ENCODE measurements around the gene LHX2. TPM values are rescaled to one million over a fixed set of nuclear protein-coding genes. Genes with fewer than 3 reads are reported as not detected.
"Not testable (repeated sequence)": the region's sequence is repeated elsewhere in the genome, so short reads cannot be mapped to it uniquely, and the experiment has no call there.

LHX2 gene
- total and polyA plus RNA-seq, 7 donors = not detected

- Histone ChIP-seq H3K36me3 (ENCODE audit: insufficient read depth in 1 of 2, low read depth in 1 of 2) (no peaks in the 10 kb centered on the region), H3K4me1 (no peaks in the 10 kb centered on the region), H3K27me3 (ENCODE audit: insufficient read depth in 3 of 3, low read length in 2 of 3) (peaks cover 0 to 19% (median 3%) of the 10 kb centered on the region in 3 donors), H3K27ac (no peak overlapping the region), H3K4me3 (no peak overlapping the region), H3K9me3 (no peaks in the 10 kb centered on the region)
- TF ChIP-seq, protein P1, sequence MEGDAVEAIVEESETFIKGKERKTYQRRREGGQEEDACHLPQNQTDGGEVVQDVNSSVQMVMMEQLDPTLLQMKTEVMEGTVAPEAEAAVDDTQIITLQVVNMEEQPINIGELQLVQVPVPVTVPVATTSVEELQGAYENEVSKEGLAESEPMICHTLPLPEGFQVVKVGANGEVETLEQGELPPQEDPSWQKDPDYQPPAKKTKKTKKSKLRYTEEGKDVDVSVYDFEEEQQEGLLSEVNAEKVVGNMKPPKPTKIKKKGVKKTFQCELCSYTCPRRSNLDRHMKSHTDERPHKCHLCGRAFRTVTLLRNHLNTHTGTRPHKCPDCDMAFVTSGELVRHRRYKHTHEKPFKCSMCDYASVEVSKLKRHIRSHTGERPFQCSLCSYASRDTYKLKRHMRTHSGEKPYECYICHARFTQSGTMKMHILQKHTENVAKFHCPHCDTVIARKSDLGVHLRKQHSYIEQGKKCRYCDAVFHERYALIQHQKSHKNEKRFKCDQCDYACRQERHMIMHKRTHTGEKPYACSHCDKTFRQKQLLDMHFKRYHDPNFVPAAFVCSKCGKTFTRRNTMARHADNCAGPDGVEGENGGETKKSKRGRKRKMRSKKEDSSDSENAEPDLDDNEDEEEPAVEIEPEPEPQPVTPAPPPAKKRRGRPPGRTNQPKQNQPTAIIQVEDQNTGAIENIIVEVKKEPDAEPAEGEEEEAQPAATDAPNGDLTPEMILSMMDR (IDR thresholded peaks at IDR 0.05) = no peak
- DNase-seq (no peak), ATAC-seq (no peak)
- WGBS, 3 donors = 96 to 97% (median 97%) methylated on average over 8 of the region's 8 CpGs
- intact Hi-C loops (cut with DNase I) = no loop called here
Observed at GRCh38 chr9:123972618-123973017, 39.0 kb upstream of the LHX2 start.

- intact Hi-C loops (cut with DNase I) = loop anchor here in 1 of 2 donors (2.0 kb wide), 1 partner anchor 15 kb away; no protein-coding TSS in a partner anchor
- Histone ChIP-seq H3K36me3 (ENCODE audit: insufficient read depth in 1 of 2, low read depth in 1 of 2) (no peaks in the 10 kb centered on the region), H3K9me3 (no peaks in the 10 kb centered on the region), H3K27ac (no peak overlapping the region), H3K4me3 (no peak overlapping the region), H3K27me3 (ENCODE audit: insufficient read depth in 3 of 3, low read length in 2 of 3) (peaks cover 0 to 14% (median 3%) of the 10 kb centered on the region in 3 donors), H3K4me1 (no peaks in the 10 kb centered on the region)
- DNase-seq = no peak
- WGBS, 3 donors = 82 to 96% (median 92%) methylated on average over 9 of the region's 9 CpGs
- TF ChIP-seq, protein P1 (IDR thresholded peaks at IDR 0.05) = no peak
- ATAC-seq = no peak
Observed at GRCh38 chr9:123973590-123974223, 37.9 kb upstream of the LHX2 start.

GRCh38 chr9:123974471-123974870 is 37.1 kb upstream of the LHX2 start:
- Histone ChIP-seq H3K4me3 (no peak overlapping the region), H3K27me3 (ENCODE audit: insufficient read depth in 3 of 3, low read length in 2 of 3) (peaks cover 0 to 8% (median 3%) of the 10 kb centered on the region in 3 donors), H3K27ac (no peak overlapping the region), H3K36me3 (ENCODE audit: insufficient read depth in 1 of 2, low read depth in 1 of 2) (no peaks in the 10 kb centered on the region), H3K4me1 (no peaks in the 10 kb centered on the region), H3K9me3 (no peaks in the 10 kb centered on the region)
- ATAC-seq (no peak), DNase-seq (no peak)
- TF ChIP-seq, protein P1 (IDR thresholded peaks at IDR 0.05) = no peak
- intact Hi-C loops (cut with DNase I) = loop anchor here in 1 of 2 donors (2.0 kb wide), 1 partner anchor 14 kb away; no protein-coding TSS in a partner anchor
- WGBS, 3 donors = 75 to 80% (median 75%) methylated on average over 12 of the region's 12 CpGs

DNA sequence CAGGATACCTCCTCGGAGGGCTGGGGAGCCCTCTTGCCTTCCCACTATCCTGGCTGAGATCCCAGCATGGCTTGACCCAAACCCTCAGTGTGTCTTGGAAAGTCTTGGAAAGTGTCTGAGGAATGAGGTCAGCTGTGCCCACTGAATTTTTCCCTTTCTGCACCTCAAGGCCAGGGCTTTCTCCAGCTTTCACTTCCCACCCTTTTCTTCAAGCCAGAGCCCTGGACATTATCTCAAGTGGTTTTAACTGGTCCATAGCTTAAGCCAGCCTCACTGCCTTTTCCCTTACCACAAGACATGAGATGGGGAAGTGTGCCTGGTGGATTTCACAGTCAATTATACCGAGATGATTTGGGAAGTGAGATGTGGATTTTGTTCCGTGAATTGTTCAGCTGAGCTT is 35.7 kb upstream of the LHX2 start:
- TF ChIP-seq, protein P1 (IDR thresholded peaks at IDR 0.05) = no peak
- intact Hi-C loops (cut with DNase I) = loop anchor here in 1 of 2 donors (2.0 kb wide), 1 partner anchor 13 kb away; no protein-coding TSS in a partner anchor
- Histone ChIP-seq H3K9me3 (no peaks in the 10 kb centered on the region), H3K4me1 (no peaks in the 10 kb centered on the region), H3K4me3 (no peak overlapping the region), H3K36me3 (ENCODE audit: insufficient read depth in 1 of 2, low read depth in 1 of 2) (no peaks in the 10 kb centered on the region), H3K27ac (no peak overlapping the region), H3K27me3 (ENCODE audit: insufficient read depth in 3 of 3, low read length in 2 of 3) (peaks cover 0 to 6% (median 3%) of the 10 kb centered on the region in 3 donors)
- ATAC-seq (no peak), DNase-seq (no peak)
- WGBS, 3 donors = 31 to 59% (median 33%) methylated on average over 3 of the region's 3 CpGs

DNA sequence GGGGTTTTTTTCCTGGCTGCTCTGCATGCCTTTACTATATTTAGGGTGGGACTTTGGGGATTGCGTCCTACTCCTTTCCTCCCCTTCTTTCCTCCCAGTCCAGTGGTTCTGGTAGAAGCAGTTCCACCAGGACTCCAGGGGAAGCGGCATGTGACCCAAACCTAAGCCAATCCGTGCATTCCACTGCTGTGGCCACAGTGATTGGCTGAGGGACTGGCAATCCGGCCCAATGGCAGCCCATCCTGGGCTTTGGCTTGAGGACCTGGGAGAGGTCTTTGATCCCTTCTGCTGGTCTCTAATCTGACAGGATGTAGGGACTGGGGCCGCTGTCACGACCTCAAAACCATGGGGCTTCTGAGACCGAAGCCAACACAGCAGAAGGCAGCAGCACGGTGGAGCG is 35.0 kb upstream of the LHX2 start:
- H3K36me3 ChIP-seq (ENCODE audit: insufficient read depth in 1 of 2, low read depth in 1 of 2); H3K4me1 ChIP-seq; H3K27ac ChIP-seq; H3K9me3 ChIP-seq; H3K4me3 ChIP-seq; H3K27me3 ChIP-seq (ENCODE audit: insufficient read depth in 3 of 3, low read length in 2 of 3); ATAC-seq; intact Hi-C loops (cut with DNase I); DNase-seq: not testable (repeated sequence)
- WGBS, 3 donors = 71% methylated on average over 4 of the region's 9 CpGs; no CpG with 5 or more reads in 2 of the 3 donors

Measured in psoas muscle (tissue), 8 donors.